Panc1 (cell line): ENCODE results near the gene TRPM1.

ENCODE experiments used
- POLR2AphosphoS5 ChIP-seq: IDR thresholded peaks from 2 replicates; pipeline ENCODE4 v1.6.1; 2012; ENCODE audit warnings: mild to moderate bottlenecking, low read depth, low read length, moderate library complexity
- REST ChIP-seq, 2 experiments: IDR thresholded peaks; 2 replicates each; pipeline ENCODE4 v1.6.1; 2011 to 2012; ENCODE audit warnings: low read depth in 2 of 2, control low read depth in 1 of 2, low read length in 1 of 2, mild to moderate bottlenecking in 1 of 2, moderate library complexity in 1 of 2; ENCODE audit not compliant: insufficient read depth in 1 of 2
- TF ChIP-seq, protein P1 (sequence below): fragments of 450-650 bp; IDR thresholded peaks from 2 replicates; pipeline ENCODE4 v1.5.1; 2017; ENCODE audit warnings: mild to moderate bottlenecking

DNA sequence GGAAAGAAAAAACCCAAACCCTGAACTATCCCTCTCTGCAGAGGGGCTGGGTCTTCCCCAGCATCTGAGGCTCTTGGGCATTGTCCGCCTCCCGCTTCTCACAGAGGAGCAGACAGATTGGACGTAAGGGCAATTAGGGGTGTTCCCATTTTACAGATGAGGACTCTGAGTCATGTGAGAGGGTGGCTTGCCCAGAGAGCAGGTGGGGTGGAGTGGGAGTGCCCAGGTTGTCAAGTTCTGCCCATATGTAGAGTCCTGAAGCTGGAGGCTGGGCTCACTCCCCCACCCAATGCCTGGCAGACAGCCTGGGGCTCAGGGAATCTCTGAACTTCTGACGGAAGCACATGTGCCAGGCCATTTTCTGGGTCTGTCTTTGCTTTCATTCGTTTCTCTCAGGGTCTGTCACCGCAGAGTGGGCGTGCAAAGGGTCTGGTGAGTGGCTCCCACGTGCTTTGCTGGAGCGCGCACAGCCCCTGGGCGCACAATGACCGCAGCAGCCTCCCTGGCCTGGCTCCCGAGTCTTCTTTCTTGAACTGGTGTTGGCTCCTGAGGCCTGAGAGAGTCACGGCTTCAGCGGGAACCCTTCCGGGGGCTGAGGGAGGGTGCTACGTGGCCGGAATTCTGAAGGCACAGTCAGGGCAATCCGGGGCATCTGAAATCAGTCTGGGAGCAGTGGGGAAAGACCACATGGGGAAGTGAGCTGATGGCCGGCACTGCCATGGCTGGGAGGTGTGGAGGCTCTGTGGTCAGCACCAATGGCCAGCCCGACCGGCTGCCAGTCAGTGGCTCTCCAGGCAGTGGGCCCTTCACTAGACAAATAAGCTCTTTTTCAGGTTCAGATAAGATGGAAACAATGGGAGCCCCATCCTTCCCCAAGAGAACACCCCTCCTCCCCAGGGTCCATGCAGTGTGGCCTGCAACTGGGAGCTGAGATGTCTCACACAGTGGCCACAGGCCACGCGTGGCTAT lies 1.1 kb upstream of the TRPM1 start:
- TF ChIP-seq POLR2AphosphoS5, result no peak
- TF ChIP-seq, protein P1, sequence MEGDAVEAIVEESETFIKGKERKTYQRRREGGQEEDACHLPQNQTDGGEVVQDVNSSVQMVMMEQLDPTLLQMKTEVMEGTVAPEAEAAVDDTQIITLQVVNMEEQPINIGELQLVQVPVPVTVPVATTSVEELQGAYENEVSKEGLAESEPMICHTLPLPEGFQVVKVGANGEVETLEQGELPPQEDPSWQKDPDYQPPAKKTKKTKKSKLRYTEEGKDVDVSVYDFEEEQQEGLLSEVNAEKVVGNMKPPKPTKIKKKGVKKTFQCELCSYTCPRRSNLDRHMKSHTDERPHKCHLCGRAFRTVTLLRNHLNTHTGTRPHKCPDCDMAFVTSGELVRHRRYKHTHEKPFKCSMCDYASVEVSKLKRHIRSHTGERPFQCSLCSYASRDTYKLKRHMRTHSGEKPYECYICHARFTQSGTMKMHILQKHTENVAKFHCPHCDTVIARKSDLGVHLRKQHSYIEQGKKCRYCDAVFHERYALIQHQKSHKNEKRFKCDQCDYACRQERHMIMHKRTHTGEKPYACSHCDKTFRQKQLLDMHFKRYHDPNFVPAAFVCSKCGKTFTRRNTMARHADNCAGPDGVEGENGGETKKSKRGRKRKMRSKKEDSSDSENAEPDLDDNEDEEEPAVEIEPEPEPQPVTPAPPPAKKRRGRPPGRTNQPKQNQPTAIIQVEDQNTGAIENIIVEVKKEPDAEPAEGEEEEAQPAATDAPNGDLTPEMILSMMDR, result no peak
- TF ChIP-seq REST (IDR thresholded peaks at IDR 0.05; ENCODE audit: insufficient read depth in 1 of 2, low read depth in 2 of 2, low read length in 1 of 2), result no peak
